Amniotic epithelial cell (primary cell): ENCODE results near the gene MED10.

Experiments
- DNase-seq: peaks from one replicate; pipeline ENCODE4 v3.0.0-alpha.2; 2010; ENCODE audit warnings: low read depth

The MED10 gene

GRCh38 chr5:6377905-6378765 is at the start of gene MED10:
Gene MED10 (minus strand): TSS chr5:6378547. CDS start chr5:6378483, 64 bp downstream.
- peak; percentile 88 for DNase-seq

DNA sequence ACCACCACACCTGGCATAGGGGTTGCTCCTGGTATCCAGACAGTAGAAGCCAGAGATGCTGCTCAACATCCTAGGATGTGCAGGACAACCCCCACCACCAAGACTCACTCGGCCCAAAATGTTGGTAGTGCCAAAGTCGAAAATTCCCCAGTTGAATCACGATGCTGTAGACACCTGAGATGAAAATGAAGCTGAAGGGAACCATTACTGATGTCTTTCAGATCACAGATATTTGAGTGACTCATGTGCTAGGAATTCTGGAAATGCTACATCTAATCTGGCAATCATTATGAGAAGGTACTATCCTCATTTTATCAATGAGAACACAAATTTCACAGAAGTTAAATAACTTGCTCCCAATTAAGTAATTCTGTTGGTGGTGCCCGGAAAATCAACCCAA is 49.3 kb upstream of the MED10 start:
- no peak for DNase-seq

GRCh38 chr5:6424700-6425099 is 46.4 kb upstream of the MED10 start:
- no peak for DNase-seq

DNA sequence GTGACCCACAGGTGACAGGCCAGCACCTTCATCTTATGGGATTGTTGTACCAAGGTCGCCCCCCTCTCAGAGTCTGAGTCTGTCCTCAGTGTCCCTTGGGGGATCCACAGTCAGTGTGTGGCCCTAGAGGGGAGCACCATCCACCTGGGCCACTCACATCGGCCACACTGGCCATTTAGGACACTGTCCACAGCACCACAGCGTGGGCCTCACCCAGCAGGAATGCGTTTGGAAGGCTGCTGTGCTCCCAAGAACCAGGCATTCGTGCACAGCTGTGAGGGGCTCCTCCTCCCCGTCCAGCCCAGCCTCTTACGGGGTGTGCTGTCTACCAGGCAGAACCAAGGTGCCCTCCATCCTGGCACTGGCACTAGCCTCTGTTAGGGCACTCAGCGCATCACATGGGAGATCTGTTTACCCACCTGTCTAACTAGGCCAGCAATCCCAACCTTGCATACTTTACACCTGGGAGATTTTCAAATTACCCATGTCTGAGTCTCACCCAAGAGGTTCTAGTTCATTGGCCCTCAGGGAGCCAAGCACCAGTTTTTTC is 45.8 kb upstream of the MED10 start:
- no peak for DNase-seq

- no peak for DNase-seq
Measured at GRCh38 chr5:6423327-6424109, 45.2 kb upstream of the MED10 start.

- no peak for DNase-seq
Measured at GRCh38 chr5:6419340-6419852, 41.0 kb upstream of the MED10 start.

DNA sequence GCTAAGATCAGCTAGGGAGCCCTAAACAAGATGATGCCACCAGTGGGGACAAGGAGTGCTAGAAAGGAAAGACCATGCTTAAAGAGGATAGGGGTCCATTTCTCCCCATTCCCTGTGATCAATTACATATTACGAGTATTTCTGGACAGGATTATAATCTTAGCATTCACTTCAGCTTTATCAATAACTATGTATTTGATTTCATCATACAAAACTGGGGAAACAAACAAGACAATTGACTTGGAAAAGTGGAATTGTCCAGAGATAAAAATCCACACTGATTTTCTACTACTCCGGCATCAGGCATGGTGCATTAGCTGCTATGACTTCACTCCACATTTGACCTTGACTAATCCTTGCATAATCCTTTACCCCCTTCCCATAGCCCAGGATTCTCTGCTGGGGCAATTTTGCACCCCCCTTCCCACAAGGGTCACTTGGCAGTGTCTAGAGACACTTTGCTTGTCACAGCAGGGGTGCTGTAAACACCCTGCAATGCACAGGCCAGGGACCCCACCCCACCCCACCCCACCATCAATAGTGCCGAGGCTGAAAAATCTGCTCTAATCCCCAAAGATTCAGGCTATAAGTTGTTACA is 40.4 kb upstream of the MED10 start:
- DNase-seq: no peak

DNA sequence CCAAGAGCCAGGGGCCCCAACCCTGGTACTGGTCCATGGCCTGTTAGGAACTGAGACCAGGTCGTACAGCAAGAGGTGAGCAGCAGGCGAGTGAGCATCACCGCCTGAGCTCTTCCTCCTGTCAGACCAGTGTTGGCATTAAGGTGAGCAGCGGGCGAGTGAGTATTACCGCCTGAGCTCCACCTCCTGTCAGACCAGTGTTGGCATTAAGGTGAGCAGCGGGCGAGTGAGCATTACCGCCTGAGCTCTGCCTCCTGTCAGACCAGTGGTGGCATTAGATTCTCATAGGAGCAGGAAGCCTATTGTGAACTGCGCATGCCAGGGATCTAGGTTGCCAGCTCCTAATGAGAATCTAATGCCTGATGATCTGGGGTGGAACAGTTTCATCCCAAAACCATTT is 39.3 kb upstream of the MED10 start:
- no peak for DNase-seq

- no peak for DNase-seq
Measured at GRCh38 chr5:6412811-6413210, 34.5 kb upstream of the MED10 start.

DNA sequence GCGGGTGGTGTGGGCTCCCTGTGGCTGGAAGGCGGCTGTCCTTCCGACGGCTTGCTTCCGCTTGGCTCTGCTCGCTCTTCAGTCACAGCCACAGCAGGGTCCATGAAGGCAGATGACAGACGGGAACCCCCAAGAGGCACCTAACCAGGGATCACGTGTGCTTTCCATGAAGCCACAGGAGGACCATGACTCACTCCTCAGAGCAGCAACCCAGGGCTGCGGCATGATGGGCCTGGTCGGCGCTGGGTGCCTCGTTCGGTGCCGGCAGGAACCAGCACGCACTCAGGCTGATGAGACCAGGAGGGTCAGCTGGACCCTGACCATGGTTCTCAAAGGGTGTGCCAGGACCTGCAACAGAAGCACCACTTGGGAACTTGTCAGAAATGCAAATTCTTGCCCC is 32.8 kb upstream of the MED10 start:
- DNase-seq: no peak

DNA sequence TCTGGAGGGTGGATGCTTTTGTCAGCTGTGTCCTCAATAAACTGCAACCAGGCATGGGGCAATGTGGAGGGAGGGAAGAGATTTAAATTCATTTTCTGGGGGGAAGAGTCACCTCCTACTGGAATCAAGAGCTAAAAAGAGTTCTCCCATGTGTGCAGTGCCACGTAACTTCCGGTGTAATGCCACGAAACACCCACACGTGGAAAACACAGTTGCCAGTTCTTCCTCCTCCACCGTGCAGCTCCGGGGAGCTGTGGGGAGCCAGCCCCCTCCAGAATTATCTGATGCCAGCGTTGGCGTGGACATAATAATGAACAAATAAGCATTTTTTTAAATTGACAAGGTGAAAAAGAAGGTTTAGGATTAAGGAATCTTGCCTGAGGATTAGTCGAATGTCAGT is 32.1 kb upstream of the MED10 start:
- DNase-seq: no peak

GRCh38 chr5:6408627-6409446 is 30.5 kb upstream of the MED10 start:
- peak; percentile 6 for DNase-seq

GRCh38 chr5:6408260-6408596 is 29.9 kb upstream of the MED10 start:
- DNase-seq: no peak

- no peak for DNase-seq
Measured at GRCh38 chr5:6407558-6408259, 29.4 kb upstream of the MED10 start.

GRCh38 chr5:6405591-6405990 is 27.2 kb upstream of the MED10 start:
- DNase-seq: no peak

DNA sequence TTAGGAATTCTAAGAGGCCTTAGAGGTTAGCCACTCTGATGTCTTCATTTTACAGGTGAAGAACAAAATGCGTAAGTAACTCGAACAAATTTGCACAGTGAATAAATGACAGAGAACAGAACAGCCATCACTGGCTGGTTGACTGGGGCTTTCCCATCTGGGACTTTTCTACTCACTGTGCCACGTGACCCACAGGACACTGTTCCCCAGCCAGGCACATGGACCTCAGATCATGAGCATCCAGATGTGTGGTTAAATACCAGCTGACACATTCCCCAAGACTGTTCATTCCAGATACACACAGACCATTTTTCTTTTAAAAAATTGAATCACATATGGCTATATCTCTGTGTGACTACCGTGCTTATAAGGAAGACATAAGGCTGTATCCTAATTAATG is 25.8 kb upstream of the MED10 start:
- DNase-seq: peak; percentile 14

GRCh38 chr5:6403416-6403815 is 25.1 kb upstream of the MED10 start:
- no peak for DNase-seq

DNA sequence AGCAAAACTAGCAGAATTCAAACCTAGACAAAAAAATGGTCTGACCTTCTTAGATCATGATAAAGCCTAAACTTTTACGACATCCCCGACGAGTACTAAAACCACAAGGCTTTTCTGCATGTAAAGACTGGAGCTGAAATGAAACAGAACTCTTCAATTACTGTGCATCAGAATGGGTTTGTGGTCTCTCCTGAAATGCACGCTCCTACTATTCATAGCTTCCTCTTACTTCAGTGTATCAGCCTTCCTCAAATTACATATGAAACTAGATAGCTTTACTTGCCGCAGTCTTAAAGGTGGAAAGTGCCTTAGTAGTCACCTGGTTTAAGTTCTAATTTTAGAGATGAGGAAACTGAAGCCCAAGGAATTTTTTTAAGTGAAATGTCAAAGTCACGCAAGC is 24.6 kb upstream of the MED10 start:
- peak; percentile 36 for DNase-seq

- no peak for DNase-seq
Measured at GRCh38 chr5:6401410-6401809, 23.1 kb upstream of the MED10 start.

DNA sequence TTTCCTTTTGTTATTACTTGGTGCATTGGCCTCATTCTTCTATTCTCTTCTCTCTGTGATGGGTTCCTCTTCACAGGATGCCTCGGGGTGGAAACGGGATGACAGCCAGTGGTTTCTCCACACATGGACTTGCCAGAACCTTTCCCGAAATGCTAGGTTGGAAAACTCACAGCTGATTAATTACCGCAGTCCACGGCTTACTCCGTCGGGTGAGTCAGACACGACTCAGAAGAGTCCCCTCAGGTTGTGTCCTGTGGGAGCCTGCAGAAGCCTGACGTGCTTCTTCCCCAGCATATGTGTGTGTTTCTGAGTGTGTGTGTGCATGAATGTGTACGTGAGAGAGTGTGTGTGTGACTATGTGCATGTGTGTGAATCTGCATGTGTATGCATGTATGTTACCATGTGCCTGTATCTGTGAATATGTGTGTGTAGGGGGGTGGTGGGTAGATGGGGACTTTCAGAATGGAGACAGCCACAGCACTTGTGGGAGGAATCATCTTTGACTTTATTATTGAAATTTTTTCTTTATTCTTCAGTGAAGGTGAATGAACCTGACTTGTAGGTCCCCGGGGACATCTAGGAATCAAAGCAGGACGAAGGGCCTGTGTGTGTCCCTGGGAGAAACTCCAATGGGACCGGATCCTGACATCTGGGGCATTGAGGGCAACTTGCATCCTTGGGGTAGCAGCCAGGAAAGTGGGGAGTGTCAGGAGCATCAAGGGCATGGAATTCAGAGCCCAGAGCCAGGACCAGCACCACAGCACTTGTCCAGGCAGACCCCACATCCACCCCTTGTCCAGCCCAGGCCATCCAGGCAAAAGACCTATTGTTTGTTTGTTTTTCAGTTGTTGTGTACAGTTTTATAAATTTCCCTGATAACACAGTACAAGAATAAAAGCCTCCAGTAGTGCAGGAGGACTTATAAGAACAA is 21.9 kb upstream of the MED10 start:
- peak; percentile 36 for DNase-seq
